ENCODE data around the gene CFAP77. TPM values are rescaled to one million over a fixed set of nuclear protein-coding genes. Genes with fewer than 3 reads are reported as not detected.

The CFAP77 gene
- total and polyA plus RNA-seq, 9 of the 15 experiments (the other 6 are each of a cell fraction or from before 2014, with no cell fraction given), result not detected

GRCh38 chr9:132415181-132415580 is 5.2 kb downstream of the CFAP77 start:
- intact Hi-C loops (cut with micrococcal nuclease) (loop anchor here (10.0 kb wide), 1 partner anchor 550 kb away; no protein-coding TSS in a partner anchor), in situ Hi-C loops (cut with MboI) (loop anchor here (10.0 kb wide), 1 partner anchor 550 kb away; no protein-coding TSS in a partner anchor)
- DNase-seq (ENCODE audit: extremely low read depth in 1 of 4, low spot score in 3 of 4) (no peak), ATAC-seq (no peak), FAIRE-seq (no peak)
- no peaks in the 10 kb centered on the region for H3K79me2 ChIP-seq (ENCODE audit: control insufficient read depth, insufficient read depth, low read length)
- WGBS (ENCODE audit: insufficient coverage, low coverage, missing lambda C conversion rate), result 3% methylated on average over 12 of the region's 12 CpGs
- H3K4me2 ChIP-seq (ENCODE audit: insufficient read depth, low read length), result no peak overlapping the region
- H3K36me3 ChIP-seq (ENCODE audit: control insufficient read depth, insufficient read depth, low read length), result no peaks in the 10 kb centered on the region
- no peak overlapping the region for H2AFZ ChIP-seq (ENCODE audit: low read depth, low read length)
- H3K4me3 ChIP-seq, result no peak overlapping the region
- H4K20me1 ChIP-seq (replicated peaks; ENCODE audit: control insufficient read depth, insufficient read depth, low read length), result peaks cover 3% of the 10 kb centered on the region; the same call in 1 of the 2 replicates
- peaks cover 2 to 12% of the 10 kb centered on the region in 2 experiments; a peak in 3 of 5 replicates for H3K4me1 ChIP-seq (replicated peaks in 1 of 2; ENCODE audit: control insufficient read depth in 2 of 2, insufficient read depth in 2 of 2, low read length in 2 of 2)
- H3K9ac ChIP-seq (ENCODE audit: insufficient read depth in 1 of 2, low read depth in 2 of 2, low read length in 2 of 2), result no peak overlapping the region
- no peaks in the 10 kb centered on the region for H3K9me3 ChIP-seq (replicated peaks; ENCODE audit: control insufficient read depth, insufficient read depth, low read depth, low read length)
- no TSS peak for BruUV-seq (replicated peaks)
- ChIA-PET CTCF (ENCODE audit: low intra/inter-chr PET ratio) (no interaction called here), POLR2A (interaction anchor here (0.6 to 1.0 kb wide), 5 partner anchors 145 to 1309 kb away, joined by 3 to 5 read pairs (median 3); no protein-coding TSS in a partner anchor)
- no peak overlapping the region for H3K27ac ChIP-seq (ENCODE audit: extremely low read depth, low read depth, low read length)
- H3K27me3 ChIP-seq (ENCODE audit: control insufficient read depth in 2 of 2, insufficient read depth in 2 of 2, low read length in 2 of 2), result peaks cover 38 to 55% of the 10 kb centered on the region in 2 experiments
- H3K9me1 ChIP-seq (ENCODE audit: control insufficient read depth, insufficient read depth, low read length), result no peaks in the 10 kb centered on the region
- TF ChIP-seq E2F5 (CRISPR knock-in tag; IDR thresholded peaks at IDR 0.05) (no peak), TEAD4 (IDR thresholded peaks at IDR 0.05; ENCODE audit: low read length) (no peak), TEAD4 (CRISPR knock-in tag; IDR thresholded peaks at IDR 0.05; ENCODE audit: borderline replicate concordance) (no peak), TCFL5 (CRISPR knock-in tag; conservative IDR thresholded peaks at IDR 0.05) (no peak), RHOXF2B (CRISPR knock-in tag; conservative IDR thresholded peaks at IDR 0.05) (no peak), HCFC1 (IDR thresholded peaks at IDR 0.05; ENCODE audit: low read depth, low read length) (no peak), PREB (CRISPR knock-in tag; IDR thresholded peaks at IDR 0.05) (no peak), RBFOX2 (IDR thresholded peaks at IDR 0.05; ENCODE audit: low read depth, low read length) (no peak), ZZZ3 (IDR thresholded peaks at IDR 0.05) (no peak), CBX1 (IDR thresholded peaks at IDR 0.05; ENCODE audit: low read depth) (no peak)
- TF ChIP-seq, protein P1, sequence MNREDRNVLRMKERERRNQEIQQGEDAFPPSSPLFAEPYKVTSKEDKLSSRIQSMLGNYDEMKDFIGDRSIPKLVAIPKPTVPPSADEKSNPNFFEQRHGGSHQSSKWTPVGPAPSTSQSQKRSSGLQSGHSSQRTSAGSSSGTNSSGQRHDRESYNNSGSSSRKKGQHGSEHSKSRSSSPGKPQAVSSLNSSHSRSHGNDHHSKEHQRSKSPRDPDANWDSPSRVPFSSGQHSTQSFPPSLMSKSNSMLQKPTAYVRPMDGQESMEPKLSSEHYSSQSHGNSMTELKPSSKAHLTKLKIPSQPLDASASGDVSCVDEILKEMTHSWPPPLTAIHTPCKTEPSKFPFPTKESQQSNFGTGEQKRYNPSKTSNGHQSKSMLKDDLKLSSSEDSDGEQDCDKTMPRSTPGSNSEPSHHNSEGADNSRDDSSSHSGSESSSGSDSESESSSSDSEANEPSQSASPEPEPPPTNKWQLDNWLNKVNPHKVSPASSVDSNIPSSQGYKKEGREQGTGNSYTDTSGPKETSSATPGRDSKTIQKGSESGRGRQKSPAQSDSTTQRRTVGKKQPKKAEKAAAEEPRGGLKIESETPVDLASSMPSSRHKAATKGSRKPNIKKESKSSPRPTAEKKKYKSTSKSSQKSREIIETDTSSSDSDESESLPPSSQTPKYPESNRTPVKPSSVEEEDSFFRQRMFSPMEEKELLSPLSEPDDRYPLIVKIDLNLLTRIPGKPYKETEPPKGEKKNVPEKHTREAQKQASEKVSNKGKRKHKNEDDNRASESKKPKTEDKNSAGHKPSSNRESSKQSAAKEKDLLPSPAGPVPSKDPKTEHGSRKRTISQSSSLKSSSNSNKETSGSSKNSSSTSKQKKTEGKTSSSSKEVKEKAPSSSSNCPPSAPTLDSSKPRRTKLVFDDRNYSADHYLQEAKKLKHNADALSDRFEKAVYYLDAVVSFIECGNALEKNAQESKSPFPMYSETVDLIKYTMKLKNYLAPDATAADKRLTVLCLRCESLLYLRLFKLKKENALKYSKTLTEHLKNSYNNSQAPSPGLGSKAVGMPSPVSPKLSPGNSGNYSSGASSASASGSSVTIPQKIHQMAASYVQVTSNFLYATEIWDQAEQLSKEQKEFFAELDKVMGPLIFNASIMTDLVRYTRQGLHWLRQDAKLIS (CRISPR knock-in tag; IDR thresholded peaks at IDR 0.05), result no peak
- TF ChIP-seq, protein P2, sequence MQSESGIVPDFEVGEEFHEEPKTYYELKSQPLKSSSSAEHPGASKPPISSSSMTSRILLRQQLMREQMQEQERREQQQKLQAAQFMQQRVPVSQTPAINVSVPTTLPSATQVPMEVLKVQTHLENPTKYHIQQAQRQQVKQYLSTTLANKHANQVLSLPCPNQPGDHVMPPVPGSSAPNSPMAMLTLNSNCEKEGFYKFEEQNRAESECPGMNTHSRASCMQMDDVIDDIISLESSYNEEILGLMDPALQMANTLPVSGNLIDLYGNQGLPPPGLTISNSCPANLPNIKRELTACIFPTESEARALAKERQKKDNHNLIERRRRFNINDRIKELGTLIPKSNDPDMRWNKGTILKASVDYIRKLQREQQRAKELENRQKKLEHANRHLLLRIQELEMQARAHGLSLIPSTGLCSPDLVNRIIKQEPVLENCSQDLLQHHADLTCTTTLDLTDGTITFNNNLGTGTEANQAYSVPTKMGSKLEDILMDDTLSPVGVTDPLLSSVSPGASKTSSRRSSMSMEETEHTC (IDR thresholded peaks at IDR 0.05), result no peak
- TF ChIP-seq, protein P3, sequence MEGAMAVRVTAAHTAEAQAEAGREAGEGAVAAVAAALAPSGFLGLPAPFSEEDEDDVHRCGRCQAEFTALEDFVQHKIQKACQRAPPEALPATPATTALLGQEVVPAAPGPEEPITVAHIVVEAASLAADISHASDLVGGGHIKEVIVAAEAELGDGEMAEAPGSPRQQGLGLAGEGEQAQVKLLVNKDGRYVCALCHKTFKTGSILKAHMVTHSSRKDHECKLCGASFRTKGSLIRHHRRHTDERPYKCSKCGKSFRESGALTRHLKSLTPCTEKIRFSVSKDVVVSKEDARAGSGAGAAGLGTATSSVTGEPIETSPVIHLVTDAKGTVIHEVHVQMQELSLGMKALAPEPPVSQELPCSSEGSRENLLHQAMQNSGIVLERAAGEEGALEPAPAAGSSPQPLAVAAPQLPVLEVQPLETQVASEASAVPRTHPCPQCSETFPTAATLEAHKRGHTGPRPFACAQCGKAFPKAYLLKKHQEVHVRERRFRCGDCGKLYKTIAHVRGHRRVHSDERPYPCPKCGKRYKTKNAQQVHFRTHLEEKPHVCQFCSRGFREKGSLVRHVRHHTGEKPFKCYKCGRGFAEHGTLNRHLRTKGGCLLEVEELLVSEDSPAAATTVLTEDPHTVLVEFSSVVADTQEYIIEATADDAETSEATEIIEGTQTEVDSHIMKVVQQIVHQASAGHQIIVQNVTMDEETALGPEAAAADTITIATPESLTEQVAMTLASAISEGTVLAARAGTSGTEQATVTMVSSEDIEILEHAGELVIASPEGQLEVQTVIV (CRISPR knock-in tag; IDR thresholded peaks at IDR 0.05; ENCODE audit: borderline replicate concordance), result no peak

All from K562 (cell line).